Mesothelial cell of epicardium (in vitro differentiated cells): Measurements from ENCODE around the gene RBMS3. TPM values are rescaled to one million over a fixed set of nuclear protein-coding genes. Genes with fewer than 3 reads are reported as not detected.
"Not testable (repeated sequence)": the region's sequence is repeated elsewhere in the genome, so short reads cannot be mapped to it uniquely, and the experiment has no call there.

ENCODE experiments used
- DNase-seq, 2 experiments: peaks; one replicate each; pipeline ENCODE4 v3.0.0; 2021; ENCODE audit warnings: low spot score in 2 of 2; ENCODE audit not compliant: unreplicated experiment in 2 of 2
- H3K27ac Mint-ChIP-seq: 2 replicates; pipeline ENCODE4 v1.8.0; 2021; ENCODE audit warnings: mixed read lengths
- H3K27me3 Mint-ChIP-seq: 2 replicates; pipeline ENCODE4 v1.8.0; 2021; ENCODE audit warnings: low read depth, mixed read lengths
- H3K36me3 Mint-ChIP-seq: 2 replicates; pipeline ENCODE4 v1.8.0; 2021; ENCODE audit warnings: mixed read lengths
- H3K4me1 Mint-ChIP-seq: 2 replicates; pipeline ENCODE4 v1.8.0; 2021; ENCODE audit warnings: mixed read lengths
- H3K4me3 Mint-ChIP-seq: 2 replicates; pipeline ENCODE4 v1.8.0; 2021; ENCODE audit warnings: mild to moderate bottlenecking, moderate library complexity, mixed read lengths
- H3K9me3 Mint-ChIP-seq: 2 replicates; pipeline ENCODE4 v1.8.0; 2021; ENCODE audit warnings: mixed read lengths
- CTCF ChIP-seq: fragments of 200-600 bp; sonication (generic); IDR thresholded peaks from one replicate; pipeline ENCODE4 v1.5.0; 2021; ENCODE audit warnings: antibody characterized with exemption; ENCODE audit not compliant: unreplicated experiment
- total RNA-seq: library from RNA; stranded (reverse); gene quantifications from 3 replicates; pipeline ENCODE4 v1.2.1, GENCODE V29; 2021

RBMS3 gene
- total RNA-seq, 1 donor from 2014 or later = 42.5 TPM

- peaks cover 23% of the 10 kb centered on the region for H3K4me1 Mint-ChIP-seq
- H3K36me3 Mint-ChIP-seq = peaks cover 5% of the 10 kb centered on the region
- no peak overlapping the region for H3K27ac Mint-ChIP-seq
- no peak for DNase-seq
- H3K4me3 Mint-ChIP-seq = no peak overlapping the region
- H3K27me3 Mint-ChIP-seq = no peaks in the 10 kb centered on the region
- no peak for TF ChIP-seq CTCF
- H3K9me3 Mint-ChIP-seq = peaks cover 18% of the 10 kb centered on the region
Observed at GRCh38 chr3:30048431-30048830, 767.6 kb downstream of the RBMS3 start.

- Mint-ChIP-seq H3K9me3 (peaks cover 18% of the 10 kb centered on the region), H3K4me1 (peaks cover 14% of the 10 kb centered on the region)
Observed at GRCh38 chr3:30050116-30050515, 769.2 kb downstream of the RBMS3 start.

GRCh38 chr3:30059240-30059639 lies 778.4 kb downstream of the RBMS3 start:
- DNase-seq = no peak
- peaks cover 2% of the 10 kb centered on the region for H3K36me3 Mint-ChIP-seq
- H3K27ac Mint-ChIP-seq = peak overlapping the region; percentile 65
- peaks cover 24% of the 10 kb centered on the region for H3K4me1 Mint-ChIP-seq
- no peak overlapping the region for H3K4me3 Mint-ChIP-seq
- H3K9me3 Mint-ChIP-seq = peaks cover 6% of the 10 kb centered on the region
- no peaks in the 10 kb centered on the region for H3K27me3 Mint-ChIP-seq
- TF ChIP-seq CTCF = no peak

More at GRCh38 chr3:30050116-30050515, 769.2 kb downstream of the RBMS3 start:
- H3K36me3 Mint-ChIP-seq, H3K4me3 Mint-ChIP-seq, H3K27me3 Mint-ChIP-seq, H3K27ac Mint-ChIP-seq, DNase-seq: not testable (repeated sequence)
